HG02973 (cell line): Measurements from ENCODE around the gene ASB10.

Experiments used
- ATAC-seq: cut with Tn5 transposase; IDR thresholded peaks from one replicate; pipeline ENCODE4 v1.9.1; 2021; ENCODE audit warnings: moderate library complexity; ENCODE audit not compliant: unreplicated experiment

The ASB10 gene, protein sequence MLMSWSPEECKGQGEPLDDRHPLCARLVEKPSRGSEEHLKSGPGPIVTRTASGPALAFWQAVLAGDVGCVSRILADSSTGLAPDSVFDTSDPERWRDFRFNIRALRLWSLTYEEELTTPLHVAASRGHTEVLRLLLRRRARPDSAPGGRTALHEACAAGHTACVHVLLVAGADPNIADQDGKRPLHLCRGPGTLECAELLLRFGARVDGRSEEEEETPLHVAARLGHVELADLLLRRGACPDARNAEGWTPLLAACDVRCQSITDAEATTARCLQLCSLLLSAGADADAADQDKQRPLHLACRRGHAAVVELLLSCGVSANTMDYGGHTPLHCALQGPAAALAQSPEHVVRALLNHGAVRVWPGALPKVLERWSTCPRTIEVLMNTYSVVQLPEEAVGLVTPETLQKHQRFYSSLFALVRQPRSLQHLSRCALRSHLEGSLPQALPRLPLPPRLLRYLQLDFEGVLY

DNA sequence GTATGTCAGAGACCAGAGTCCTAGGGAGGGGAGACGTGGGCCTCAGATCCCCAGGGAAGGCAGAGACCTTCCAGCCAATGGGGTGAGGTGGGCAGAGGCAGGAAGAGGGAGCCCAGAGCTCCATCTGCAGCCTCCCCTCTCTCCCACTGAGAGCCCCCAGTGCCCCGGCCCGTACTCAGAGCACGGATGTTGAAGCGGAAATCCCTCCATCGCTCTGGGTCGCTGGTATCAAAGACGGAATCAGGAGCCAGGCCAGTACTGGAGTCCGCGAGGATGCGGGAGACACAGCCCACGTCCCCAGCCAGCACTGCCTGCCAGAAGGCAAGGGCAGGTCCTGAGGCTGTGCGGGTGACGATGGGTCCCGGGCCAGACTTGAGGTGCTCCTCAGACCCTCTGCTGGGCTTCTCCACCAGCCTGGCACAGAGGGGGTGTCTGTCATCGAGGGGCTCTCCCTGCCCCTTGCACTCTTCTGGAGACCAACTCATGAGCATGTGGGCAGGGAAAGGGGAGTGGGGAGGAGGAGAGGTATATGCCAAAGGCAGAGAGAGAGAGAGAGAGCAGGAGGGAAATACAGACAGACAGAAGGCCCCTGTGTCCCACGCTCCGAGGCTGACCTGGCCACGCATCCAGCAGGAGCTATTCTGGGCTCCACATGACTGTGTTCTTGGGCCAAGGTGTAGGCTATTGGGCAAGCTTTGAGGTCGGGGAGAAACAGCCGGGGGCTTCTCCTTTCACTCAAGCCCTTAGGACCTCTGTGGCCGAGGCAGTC, at the start of gene ASB10:
Gene ASB10, minus strand, starts transcription at position 611 of the 769 bp plus-strand sequence. Its CDS starts 120 bp downstream, at position 491.
- ATAC-seq = no peak

DNA sequence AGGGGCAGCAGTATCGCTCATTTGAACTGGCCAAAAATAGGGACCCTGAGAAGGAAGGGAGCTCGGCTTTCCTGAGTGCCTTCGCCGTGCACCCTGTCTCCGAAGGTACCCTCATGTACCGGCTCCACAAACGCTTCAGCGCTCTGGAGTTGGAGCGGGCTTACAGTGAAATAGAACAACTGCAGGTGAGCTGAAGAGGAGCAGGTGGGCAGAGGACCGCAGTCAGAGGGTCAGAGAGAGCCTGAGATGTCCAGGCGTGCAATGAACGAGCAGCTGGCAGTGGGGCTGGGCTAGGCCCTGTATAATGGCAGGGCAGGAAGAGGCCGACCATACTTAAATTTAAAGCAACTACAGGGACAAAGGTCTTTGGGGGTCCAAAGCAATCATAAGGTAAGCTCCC, 49.4 kb upstream of the ASB10 start:
- ATAC-seq = no peak

GRCh38 chr7:151235091-151235787, 48.2 kb upstream of the ASB10 start:
- ATAC-seq = no peak

DNA sequence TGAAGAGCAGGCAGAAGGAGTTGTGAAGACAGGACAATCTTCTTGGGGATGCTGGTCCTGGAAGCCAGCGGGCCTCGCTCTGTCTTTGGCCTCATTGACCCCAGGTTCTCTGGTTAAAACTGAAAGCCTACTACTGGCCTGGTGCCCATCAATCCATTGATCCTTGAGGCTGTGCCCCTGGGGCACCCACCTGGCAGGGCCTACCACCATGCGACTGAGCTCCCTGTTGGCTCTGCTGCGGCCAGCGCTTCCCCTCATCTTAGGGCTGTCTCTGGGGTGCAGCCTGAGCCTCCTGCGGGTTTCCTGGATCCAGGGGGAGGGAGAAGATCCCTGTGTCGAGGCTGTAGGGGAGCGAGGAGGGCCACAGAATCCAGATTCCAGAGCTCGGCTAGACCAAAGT, 46.8 kb upstream of the ASB10 start:
- no peak for ATAC-seq

DNA sequence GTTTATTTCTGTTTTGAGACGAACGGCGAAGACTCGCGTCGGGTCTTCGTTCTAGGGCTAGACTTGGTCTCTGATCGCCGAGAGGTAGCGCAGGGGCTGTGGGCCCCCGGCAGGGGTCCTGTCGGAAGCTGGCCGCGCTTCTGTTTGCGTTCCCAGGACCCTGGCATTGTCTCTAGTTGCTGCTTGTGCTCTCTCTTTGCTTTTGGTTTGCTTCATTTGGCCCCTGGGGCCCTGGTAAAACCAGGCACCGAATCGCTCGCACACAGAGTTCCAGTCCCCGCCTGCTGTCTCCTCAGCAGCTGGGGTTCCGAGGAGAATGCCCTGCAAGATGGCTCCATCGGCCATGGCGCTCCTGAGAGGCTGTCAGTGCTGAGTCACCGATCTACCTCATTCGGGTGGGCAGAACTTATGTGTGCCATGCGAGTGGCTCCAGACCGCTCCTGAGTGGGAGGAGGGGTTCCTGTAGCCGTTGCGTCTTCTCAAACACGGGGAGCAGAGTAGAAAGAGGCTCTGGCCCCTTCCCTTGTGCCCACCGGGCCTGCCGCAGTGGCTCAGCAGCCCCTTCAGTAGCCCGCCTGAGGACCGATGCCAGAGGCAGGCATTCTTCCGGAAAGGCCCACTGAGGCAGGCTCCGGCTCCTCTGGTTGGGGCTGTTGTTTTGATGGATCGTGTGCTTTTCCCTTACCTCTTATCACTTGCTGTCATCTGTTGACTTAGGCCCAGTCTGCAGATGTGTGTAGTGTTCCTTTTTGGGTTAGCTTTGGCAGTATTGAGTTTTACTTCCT, 46.1 kb upstream of the ASB10 start:
- peak; percentile 36 for ATAC-seq

DNA sequence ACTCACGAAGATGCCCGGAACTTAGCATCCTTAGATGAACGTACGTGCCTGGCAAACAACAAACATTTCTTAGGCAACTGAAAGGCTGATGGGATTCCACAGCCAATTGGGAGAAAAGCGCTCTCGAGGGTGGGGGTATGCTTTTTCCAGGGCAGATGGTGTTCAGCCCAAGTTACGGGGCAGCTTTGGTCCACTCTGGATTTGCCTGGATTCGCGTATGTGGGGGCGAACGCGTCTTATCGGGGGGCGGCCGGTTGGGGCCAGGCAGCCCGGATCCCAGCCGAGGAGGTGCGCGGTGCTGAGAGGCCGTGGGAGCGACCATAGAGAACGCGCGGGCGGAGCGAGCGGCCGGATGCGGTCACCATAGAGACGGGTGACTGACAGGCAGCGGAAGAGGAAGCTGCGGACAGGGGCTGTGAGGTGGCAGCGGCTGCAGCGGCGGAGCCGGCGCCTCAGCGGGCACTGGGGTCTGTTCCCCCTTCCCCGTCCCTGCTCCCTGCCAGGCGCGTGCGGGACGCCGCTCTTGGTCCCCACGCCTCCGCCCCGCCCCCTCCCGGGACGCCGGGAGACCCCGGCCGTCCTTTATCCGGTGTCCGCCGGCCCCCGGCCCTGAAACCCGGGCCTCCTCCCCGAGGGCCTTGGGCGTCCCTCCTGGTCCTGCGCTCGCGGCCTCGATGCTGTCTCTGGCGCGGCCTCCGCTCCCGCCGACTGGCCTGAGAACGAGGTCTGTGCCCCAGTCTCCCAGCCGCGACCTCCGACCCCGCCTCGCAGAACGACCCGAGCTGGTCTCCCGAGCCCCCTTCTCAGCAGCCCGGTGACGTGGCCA, 45.3 kb upstream of the ASB10 start, which contains the start of gene CHPF2:
Gene CHPF2, plus strand, starts transcription at position 393 of the 826 bp plus-strand sequence. CDS start 1,529 bp downstream, outside the sequence.
- ATAC-seq = peak; percentile 96

DNA sequence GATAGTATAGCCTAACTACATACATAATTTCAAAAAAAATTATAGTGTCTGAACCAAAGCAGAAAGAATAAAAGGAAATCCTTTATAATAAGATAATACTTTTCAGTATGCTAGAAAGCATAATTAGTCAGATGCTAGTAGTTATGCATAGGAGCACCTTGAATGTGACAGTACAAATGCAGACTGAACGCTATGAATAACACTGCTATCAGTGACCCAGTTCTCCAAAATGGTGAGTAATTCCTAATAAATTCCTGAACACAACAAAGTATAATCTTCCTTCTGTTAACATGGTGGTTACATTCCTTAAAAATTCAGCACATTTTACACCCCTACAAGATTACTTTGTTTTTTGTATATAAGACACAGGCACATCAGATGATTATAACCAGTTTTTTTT, 44.0 kb upstream of the ASB10 start:
- no peak for ATAC-seq

DNA sequence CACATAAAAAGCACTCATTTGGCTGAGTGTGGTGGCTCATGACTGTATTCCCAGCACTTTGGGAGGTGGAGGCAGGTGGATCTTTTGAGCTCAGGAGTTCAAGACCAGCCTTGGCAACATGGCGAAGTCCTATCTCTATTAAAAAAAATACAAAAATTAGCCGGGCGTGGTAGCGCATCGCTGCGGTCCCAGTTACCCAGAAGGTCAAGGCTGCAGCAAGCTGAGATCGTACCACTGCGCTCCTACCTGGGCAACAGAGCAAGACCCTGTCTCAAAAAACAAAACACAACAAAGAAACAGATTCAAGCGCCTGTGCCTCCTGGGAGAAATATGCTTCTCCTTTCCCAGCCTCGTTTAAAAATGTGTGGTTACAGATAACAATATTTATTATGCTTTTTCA, 42.2 kb upstream of the ASB10 start:
- no peak for ATAC-seq

- ATAC-seq = no peak
Measured at GRCh38 chr7:151228024-151228866, 41.2 kb upstream of the ASB10 start.

DNA sequence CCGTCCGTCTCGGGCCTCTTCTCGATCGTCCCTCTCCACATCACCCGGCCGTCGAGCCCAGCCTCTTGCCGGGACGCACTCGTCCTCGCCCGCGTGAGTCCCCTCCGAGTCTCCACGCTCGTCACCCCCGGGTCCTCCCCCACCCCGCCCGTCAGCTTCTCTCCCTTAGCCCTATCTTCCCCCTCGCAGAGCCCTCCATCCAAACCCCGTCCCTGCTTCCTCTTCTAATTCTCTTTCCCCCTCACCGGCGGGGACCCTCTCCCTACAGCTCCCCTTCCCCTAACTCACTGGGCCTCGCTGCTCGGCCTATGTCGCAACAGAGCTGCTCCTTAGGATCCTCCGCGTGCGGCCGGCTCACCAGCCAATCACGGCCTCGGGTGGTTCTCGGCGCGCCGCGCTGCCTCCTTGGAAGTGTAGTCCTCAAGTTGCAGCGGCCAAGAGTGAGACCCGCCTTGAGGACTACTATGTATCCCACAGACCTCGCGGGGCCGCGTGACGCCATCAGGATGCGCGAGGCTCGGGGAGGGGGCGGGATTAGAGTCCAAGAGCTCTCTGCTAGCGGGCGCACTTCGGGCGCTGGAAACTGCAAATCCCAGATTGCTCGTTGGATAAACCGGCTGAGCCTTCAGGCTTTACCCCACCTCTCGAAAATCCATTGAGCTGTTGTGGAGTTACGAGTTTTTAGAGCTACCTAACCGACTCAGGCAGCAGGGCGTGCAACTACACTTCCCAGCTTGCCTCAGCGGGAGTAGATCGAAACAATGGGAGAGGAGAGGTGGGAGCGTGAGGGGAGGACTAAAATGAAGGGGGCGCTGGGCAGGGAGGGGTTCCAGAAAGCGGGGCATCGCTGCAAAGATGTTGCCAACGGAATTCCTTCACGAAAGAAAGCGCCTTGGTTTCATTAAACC, 40.1 kb upstream of the ASB10 start, which contains the start of gene ABCF2:
Gene ABCF2, minus strand, starts transcription at position 331 of the 908 bp plus-strand sequence. CDS start 747 bp downstream, outside the sequence.
- peak; percentile 99 for ATAC-seq

DNA sequence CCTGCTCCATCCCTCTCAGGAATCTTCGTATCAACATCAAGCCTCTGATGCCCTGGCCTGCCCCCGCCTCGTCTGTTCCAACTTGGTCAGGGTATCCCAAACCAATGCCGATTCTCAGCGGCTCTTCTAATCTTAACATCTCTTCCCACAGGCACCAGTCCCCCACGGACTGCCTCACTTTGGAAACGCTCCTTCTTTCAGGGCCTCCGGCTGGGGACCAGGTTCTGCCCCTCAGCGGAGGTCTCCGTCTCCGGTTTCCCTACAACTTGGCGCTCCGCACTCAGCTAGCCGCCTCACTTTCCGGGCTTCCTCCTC, 39.5 kb upstream of the ASB10 start:
- ATAC-seq = no peak

- no peak for ATAC-seq
Measured at GRCh38 chr7:151225948-151226510, 39.0 kb upstream of the ASB10 start.

GRCh38 chr7:151223728-151224127, 36.7 kb upstream of the ASB10 start:
- ATAC-seq = no peak

GRCh38 chr7:151218170-151218569, 31.1 kb upstream of the ASB10 start:
- ATAC-seq = no peak

- ATAC-seq = no peak
Measured at GRCh38 chr7:151215396-151215795, 28.3 kb upstream of the ASB10 start.

- no peak for ATAC-seq
Measured at GRCh38 chr7:151213826-151214225, 26.8 kb upstream of the ASB10 start.

GRCh38 chr7:151212626-151213025, 25.6 kb upstream of the ASB10 start:
- ATAC-seq = no peak
